Islet precursor cell (in vitro differentiated cells): Measurements from ENCODE around the gene SLF1.

ENCODE experiments used
- DNase-seq: peaks from one replicate; pipeline ENCODE4 v3.0.0-alpha.2; 2018

The SLF1 gene

DNA sequence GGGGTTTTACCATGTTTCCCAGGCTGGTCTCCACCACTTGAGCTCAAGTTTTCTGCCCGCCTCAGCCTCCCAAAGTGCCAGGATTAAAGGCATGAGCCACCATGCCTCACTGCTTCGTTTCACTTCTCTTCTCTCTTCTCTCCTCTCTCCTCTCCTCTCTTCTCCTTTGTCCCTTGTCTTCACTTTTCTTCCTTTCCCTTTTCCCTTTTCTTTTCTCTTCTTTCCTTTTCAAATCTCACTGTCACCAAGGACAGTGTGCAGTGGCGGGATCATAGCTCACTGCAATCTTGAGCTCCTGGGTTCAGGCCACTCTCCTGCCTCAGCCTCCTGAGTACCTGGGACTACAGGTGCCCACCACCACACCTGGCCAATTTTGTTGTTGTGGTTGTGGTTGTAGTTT lies 49.5 kb downstream of the SLF1 start:
- no peak for DNase-seq

- no peak for DNase-seq
Measured at GRCh38 chr5:94670726-94671125, 52.3 kb downstream of the SLF1 start.

GRCh38 chr5:94672746-94673145 lies 54.3 kb downstream of the SLF1 start:
- DNase-seq, result no peak

DNA sequence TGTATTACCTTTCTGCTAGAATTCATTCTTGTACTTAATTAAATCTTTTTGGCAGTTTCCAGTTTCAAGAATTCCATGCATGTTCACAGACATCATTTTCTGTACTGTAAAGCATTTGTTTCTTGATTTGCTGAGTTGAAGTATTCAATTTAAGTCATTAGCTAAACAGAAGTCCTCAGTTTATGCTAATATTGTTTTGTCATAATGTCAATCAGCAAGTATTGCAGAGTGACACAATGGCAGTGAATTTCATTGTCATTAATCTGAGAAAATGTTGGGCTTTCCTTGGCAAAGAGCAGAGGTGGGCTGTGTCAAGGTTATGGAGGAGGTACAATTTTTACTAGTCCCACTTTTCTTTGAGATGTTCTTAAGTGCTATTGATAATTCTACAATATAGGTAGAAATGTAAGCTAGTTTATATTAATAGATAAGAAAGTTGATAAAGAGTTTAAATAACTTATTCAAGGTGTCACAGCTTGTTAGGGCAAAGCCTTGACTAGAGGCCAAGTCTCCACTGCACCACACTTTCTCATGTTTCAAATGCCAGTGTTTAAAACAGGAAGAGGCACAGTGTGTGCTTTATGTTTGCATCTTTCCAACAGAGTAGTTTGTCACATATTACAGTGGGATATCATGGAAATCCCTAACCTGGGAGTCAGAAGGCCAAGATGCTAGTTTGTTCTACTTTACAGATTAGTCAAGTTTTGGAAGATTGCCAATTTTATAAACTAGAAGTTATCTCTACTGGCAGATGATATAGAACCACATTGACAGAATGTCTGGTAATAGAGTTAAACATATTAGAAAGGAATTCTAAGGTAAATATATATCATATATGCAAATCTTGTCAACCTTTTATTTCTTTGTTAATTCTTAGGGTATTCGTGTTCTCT lies 56.3 kb downstream of the SLF1 start:
- no peak for DNase-seq

GRCh38 chr5:94675965-94676618 lies 57.6 kb downstream of the SLF1 start:
- DNase-seq, result no peak

DNA sequence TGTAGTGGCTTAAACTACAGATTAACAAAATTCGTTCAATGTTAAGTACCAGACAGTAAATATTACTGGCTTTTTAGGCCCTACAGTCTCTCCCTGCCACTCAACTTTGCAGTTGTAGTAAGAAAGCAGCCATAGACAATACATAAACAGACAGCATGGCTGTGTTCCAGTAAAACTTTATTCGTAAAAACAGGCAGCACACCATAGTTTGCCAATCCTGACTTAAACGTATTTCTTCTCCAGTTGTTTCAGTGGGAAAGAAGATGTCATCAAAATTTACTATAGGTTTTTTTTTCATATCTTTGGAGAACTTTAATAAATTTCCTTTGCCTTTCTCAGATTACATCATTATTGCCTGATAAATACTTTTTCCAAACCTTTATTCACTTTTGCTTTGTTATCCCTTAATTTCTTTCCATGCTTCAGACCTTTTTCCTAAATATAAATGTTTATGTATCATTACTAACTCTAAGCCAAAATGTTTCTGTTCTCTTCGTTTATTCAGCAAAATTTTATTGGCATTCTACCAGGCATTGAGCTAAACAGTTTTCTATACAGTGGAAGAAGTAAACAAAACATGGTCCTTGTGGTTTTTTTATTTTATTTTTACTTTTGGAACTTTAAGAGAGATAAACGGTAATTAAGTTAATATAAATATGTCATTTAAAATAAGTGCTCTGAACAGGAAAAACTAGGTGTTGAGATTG lies 64.5 kb downstream of the SLF1 start:
- DNase-seq, result no peak

DNA sequence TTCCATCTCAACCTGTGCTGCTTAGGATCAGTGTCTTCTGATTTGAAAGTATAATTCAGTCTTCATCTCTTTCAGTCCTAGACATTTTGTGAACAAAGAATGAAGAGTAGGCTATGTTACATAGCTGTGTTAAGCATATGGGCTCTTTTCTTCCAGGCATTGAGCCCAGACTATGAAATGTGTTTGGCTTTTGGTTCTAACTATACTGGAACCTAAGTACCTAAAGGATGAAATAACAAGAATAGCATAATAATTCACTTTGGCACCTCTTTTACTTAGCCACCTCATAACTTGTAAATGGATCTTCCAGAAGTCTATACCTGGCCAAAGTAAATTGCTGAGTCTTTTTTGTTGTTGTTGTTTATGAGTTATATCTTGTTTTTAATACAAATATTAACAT lies 71.4 kb downstream of the SLF1 start:
- DNase-seq, result no peak

DNA sequence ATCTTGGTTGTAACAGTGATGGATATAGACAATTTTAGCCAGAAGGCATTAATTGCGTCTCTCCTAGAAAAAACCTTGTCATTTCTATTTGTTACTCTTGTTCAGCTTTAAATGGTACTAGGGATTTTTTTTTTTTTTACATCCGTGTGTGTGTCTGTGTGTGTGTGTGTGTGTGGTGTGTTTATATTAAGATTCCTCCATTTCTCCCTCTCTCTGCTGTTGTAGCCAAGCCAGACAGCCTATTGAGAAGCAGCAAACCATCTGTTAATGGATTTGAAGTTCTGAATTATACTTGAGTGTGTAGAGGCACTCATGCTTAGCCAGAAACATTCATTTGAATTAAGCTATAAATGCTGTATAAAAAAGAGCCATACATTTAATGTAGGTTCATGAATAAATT lies 72.3 kb downstream of the SLF1 start:
- no peak for DNase-seq

DNA sequence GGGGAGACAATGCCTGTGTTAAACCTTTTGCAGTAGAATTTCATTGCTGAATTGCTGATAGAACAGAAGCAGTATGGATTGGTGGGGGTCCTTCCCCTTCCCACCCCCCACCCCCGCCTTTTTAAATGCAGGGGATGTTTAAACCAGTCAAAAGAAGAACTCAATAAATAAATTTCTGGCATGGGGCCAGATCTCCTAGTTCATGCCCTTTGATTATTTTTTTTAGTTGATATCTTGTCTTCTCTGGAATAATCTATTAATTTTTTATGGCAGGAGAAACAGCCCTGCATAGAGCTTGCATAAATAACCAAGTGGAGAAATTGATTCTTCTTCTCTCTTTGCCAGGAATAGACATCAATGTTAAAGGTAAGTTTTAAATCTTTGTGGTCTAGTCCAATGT lies 72.8 kb downstream of the SLF1 start:
- DNase-seq, result no peak

- no peak for DNase-seq
Measured at GRCh38 chr5:94691949-94692348, 73.5 kb downstream of the SLF1 start.

- no peak for DNase-seq
Measured at GRCh38 chr5:94692581-94692980, 74.1 kb downstream of the SLF1 start.

GRCh38 chr5:94693043-94693822 lies 74.8 kb downstream of the SLF1 start:
- DNase-seq, result no peak

DNA sequence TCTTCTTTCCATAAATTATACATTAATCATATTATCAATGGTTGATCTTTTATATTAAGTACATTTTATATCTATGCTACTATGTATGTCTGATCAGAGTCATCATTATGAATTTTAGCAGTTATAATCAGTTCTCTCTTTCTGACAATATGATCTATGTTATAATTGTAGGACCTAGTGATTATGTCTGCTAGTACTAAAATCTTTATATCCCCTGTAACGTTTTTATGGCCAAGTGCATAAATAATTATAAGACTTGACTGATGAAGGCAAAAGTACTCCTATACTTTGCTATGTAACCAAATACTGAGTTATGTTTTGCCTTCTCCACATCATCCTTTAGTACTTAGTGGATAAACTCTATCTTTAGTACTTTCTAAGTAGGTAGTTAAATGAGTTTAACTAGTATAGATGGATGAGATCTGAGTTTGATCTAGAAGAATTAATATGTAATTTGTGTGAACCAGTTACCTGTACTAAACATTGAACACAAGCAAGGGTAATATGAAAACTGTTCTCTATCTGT lies 75.4 kb downstream of the SLF1 start:
- no peak for DNase-seq

DNA sequence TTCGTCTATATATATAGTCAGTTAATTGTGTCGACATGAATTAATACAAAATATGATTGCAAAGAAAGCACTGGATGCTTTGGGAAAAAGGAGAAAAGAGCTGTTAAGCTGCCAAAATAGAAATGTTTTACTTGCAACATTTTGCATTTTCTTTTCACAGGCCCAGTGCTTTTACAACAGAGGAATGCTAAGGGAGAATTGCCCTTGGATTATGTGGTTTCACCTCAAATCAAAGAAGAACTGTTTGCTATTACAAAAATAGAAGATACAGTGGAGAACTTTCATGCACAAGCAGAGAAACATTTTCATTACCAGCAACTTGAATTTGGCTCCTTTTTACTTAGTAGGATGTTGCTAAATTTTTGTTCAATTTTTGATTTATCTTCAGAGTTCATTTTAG lies 76.2 kb downstream of the SLF1 start:
- no peak for DNase-seq

DNA sequence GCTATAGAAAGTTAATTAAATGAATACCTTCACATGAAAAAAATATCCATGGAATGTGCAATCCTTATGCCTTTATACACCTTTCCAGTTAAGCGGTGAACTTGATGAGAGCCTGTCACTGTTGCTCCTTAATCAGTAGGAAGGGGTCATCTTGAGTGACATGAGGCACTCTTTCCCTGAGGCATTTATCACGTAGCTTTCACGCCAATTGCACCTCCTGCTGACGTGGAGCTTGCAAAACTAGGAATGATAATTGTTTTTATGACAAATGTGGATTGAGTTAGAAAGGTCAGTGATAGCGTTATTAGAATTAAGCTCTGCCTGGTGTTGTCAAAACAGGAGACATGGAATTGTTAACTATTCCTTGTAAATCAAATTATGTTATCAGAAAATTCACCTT lies 79.7 kb downstream of the SLF1 start:
- DNase-seq, result no peak

DNA sequence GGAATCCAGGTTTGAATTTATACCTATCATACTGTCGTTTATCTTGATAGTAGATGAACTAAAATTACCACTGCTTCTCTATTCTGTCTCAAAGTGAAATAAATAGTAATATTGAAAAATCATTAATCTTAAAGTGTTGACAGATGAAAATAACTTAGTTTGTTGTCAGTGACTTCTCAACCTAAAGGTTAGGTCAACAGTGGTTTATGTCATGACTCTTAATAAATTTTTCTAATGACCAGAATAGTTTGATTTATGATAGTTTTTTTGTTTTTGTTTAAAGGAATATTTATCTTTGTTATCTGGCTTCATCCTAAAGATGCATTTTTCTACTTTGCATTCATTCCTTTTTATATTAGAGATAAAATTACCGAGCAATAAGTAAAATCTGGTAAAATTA lies 81.1 kb downstream of the SLF1 start:
- no peak for DNase-seq

- DNase-seq, result no peak
Measured at GRCh38 chr5:94700592-94700991, 82.1 kb downstream of the SLF1 start.

- no peak for DNase-seq
Measured at GRCh38 chr5:94702729-94703128, 84.3 kb downstream of the SLF1 start.

DNA sequence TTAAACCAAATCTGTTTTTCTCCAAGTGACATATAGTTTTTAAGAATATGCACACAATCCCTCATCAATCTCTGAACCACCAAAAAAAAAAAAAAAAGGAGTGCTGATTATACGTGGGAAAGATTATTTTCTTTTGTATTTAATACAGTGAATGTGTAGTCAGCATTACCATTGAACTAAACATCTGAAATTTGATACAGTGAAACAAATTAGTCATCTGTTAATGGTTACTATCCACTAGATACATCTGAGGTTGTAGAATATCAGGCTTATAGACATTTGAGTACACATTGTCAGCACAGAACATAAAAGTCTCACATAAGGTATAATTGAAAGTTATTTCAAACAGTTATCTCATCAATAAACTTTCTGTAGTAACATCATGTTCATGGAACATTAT lies 87.0 kb downstream of the SLF1 start:
- no peak for DNase-seq

DNA sequence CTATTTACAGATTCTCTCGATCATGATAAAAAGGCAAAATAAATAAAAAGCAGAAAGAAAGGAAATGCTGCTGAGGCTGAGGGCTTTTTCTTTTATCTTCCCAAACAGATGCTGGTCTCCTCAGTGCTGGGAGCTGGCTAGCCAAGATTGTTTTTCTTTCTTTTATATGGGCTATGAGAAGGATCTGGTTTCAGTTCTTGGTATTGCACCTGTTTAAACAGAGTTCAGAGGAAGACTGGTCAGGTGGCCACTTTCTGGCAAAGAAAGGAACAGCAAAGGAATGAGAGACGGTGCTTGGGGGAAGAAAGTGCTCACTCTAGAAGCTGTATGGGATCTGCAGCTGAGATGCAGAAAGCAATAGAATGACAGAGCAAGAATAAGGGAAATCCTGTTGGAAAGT lies 88.9 kb downstream of the SLF1 start:
- DNase-seq, result no peak

GRCh38 chr5:94709277-94709676 lies 90.8 kb downstream of the SLF1 start:
- no peak for DNase-seq

DNA sequence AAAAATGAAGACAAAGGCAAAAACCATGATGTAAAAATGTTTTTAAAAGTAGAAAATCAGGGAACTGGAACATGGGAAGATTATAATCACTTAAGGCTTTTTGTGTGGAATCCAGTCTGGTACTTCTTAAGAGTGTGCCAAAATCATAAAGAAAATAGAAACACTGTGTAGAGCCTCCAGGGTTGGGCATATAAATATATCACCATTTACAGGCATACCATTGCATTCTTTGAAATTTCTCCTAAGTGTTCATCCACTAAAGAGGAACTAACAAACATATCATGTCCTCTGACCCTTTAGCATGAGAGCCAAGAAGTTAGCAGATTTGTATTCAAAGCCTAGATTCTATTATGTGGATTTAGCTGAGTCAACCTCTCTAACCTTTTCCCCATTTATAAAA lies 93.3 kb downstream of the SLF1 start:
- no peak for DNase-seq

DNA sequence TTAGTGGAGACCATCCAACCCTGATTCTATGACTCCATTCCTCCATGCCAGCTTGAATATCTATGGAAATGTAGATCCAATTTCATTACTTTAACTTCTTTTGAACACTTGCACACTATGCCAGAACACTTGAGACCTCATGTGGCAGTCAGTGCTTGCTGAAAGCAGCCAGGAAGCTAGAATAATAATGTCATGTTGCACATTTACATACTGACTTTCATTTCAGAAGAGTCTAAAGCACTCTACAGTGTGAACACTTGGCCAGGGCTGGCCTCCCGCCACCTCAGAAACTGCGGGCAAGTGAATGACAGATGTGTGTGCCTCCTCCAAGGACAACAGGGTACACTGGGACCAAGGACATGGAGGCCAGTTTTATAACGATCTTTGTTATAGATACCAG lies 97.3 kb downstream of the SLF1 start:
- DNase-seq, result no peak
